GM12878 (cell line): Measurements from ENCODE around the gene EHF. TPM values are rescaled to one million over a fixed set of nuclear protein-coding genes. Genes with fewer than 3 reads are reported as not detected.

Source experiments
- ATAC-seq: fragments of 200-7000 bp; cut with Tn5 transposase; 3 replicates; pipeline ENCODE4 v1.9.1; 2020; ENCODE audit warnings: mild to moderate bottlenecking, moderate library complexity
- BruUV-seq: library from RNA; stranded (reverse); fragments of 400-500 nt; replicated peaks from 2 replicates; lab custom pipeline; 2021; lab: Mats Ljungman, UMichigan
- CTCF ChIA-PET: fragments of 300-600 bp; sonication (Branson Sonifier 250); formaldehyde crosslinking; extraction: SDS; loops from one replicate; lab custom pipeline; 2021; ENCODE audit warnings: inconsistent platforms; lab: Yijun Ruan, JAX
- POLR2A ChIA-PET: fragments of 350-600 bp; formaldehyde crosslinking; extraction: SDS; loops from one replicate; lab custom pipeline; 2021; ENCODE audit warnings: inconsistent platforms; lab: Charles Lee
- RAD21 ChIA-PET: fragments of 300-600 bp; sonication (Branson Sonifier 250); formaldehyde crosslinking; loops from one replicate; lab custom pipeline; 2023; ENCODE audit warnings: antibody characterized with exemption; ENCODE audit not compliant: unreplicated experiment; lab: Charles Lee
- SMC1A ChIA-PET: fragments of 300-600 bp; sonication (Branson Sonifier 250); formaldehyde crosslinking; loops from one replicate; lab custom pipeline; 2023; ENCODE audit not compliant: unreplicated experiment, uncharacterized antibody; lab: Charles Lee
- DNase-seq: peaks from one replicate; pipeline ENCODE4 v3.0.0-alpha.2; 2011; ENCODE audit warnings: low read depth, low spot score
- FAIRE-seq: peaks from 3 replicates; lab custom pipeline; 2011; peaks lifted over from hg19 to GRCh38; lab: Jason Lieb, UNC
- H2AFZ ChIP-seq: 2 replicates; pipeline ENCODE4 v1.6.0; 2011; ENCODE audit warnings: low read depth, low read length, control low read depth; ENCODE audit not compliant: control insufficient read depth
- H3K27ac ChIP-seq: 2 replicates; pipeline ENCODE4 v1.5.1; 2011; ENCODE audit warnings: control low read depth; ENCODE audit not compliant: control insufficient read depth, insufficient read depth
- H3K27me3 ChIP-seq, 2 experiments: replicated peaks in 1 of 2; 2 replicates each; pipeline versions ENCODE4 v1.6.0 to v1.6.1; 2011; ENCODE audit warnings: low read length in 1 of 2; ENCODE audit not compliant: control insufficient read depth in 2 of 2, insufficient read depth in 2 of 2
- H3K36me3 ChIP-seq, 2 experiments: 2 replicates each; pipeline ENCODE4 v1.5.1; 2011; ENCODE audit warnings: low read length in 1 of 2; ENCODE audit not compliant: control insufficient read depth in 2 of 2, insufficient read depth in 2 of 2
- H3K4me1 ChIP-seq: 2 replicates; pipeline ENCODE4 v1.6.1; 2011; ENCODE audit warnings: mild to moderate bottlenecking, low read length, moderate library complexity, mixed read lengths; ENCODE audit not compliant: control insufficient read depth, insufficient read depth
- H3K4me2 ChIP-seq: 2 replicates; pipeline ENCODE4 v1.6.0; 2011; ENCODE audit warnings: control low read depth; ENCODE audit not compliant: control insufficient read depth, insufficient read depth
- H3K4me3 ChIP-seq: fragments of 200-600 bp; sonication (generic); 2 replicates; pipeline ENCODE4 v1.5.1; 2016
- H3K79me2 ChIP-seq: 2 replicates; pipeline ENCODE4 v1.6.0; 2011; ENCODE audit warnings: low read length; ENCODE audit not compliant: control insufficient read depth, insufficient read depth
- H3K9ac ChIP-seq: 2 replicates; pipeline ENCODE4 v1.8.0; 2011; ENCODE audit warnings: low read length, control low read depth, mixed read lengths; ENCODE audit not compliant: control insufficient read depth, insufficient read depth
- H3K9me3 ChIP-seq: replicated peaks from 3 replicates; pipeline ENCODE4 v1.5.1; 2011; ENCODE audit warnings: mild to moderate bottlenecking, low read length; ENCODE audit not compliant: control insufficient read depth, insufficient read depth
- H4K20me1 ChIP-seq: 2 replicates; pipeline ENCODE4 v1.6.0; 2011; ENCODE audit not compliant: control insufficient read depth, insufficient read depth
- BACH1 ChIP-seq: fragments of 450-650 bp; IDR thresholded peaks from 2 replicates; pipeline ENCODE4 v1.6.1; 2017; ENCODE audit warnings: mild to moderate bottlenecking, borderline replicate concordance
- BHLHE40 ChIP-seq, 2 experiments: fragments of 450-650 bp in 1 of 2; IDR thresholded peaks; 2 replicates each; pipeline ENCODE4 v1.6.1; 2011 to 2017; ENCODE audit warnings: low read depth in 2 of 2, borderline replicate concordance in 1 of 2, improper control_type of control experiment in 1 of 2, low read length in 1 of 2, mild to moderate bottlenecking in 1 of 2
- FOXK2 ChIP-seq: fragments of 450-650 bp; IDR thresholded peaks from 2 replicates; pipeline ENCODE4 v1.6.1; 2017; ENCODE audit warnings: mild to moderate bottlenecking, moderate library complexity
- KLF5 ChIP-seq: fragments of 450-650 bp; IDR thresholded peaks from 2 replicates; pipeline ENCODE4 v1.6.1; 2014; ENCODE audit warnings: mild to moderate bottlenecking; ENCODE audit not compliant: partially characterized antibody
- MTA3 ChIP-seq: IDR thresholded peaks from 2 replicates; pipeline ENCODE4 v1.6.1; 2012; ENCODE audit warnings: low read length, inconsistent platforms, borderline replicate concordance
- NR2C2 ChIP-seq: IDR thresholded peaks from 2 replicates; pipeline ENCODE4 v1.6.1; 2011; ENCODE audit warnings: borderline replicate concordance, low read depth; ENCODE audit not compliant: control insufficient read depth, insufficient read length
- NR2F1 ChIP-seq: fragments of 450-650 bp; conservative IDR thresholded peaks from 2 replicates; pipeline ENCODE4 v1.6.1; 2017; ENCODE audit warnings: mild to moderate bottlenecking
- POLR2AphosphoS2 ChIP-seq: IDR thresholded peaks from 2 replicates; pipeline ENCODE4 v1.6.1; 2011; ENCODE audit warnings: low read depth, mild to moderate bottlenecking, low read length, improper control_type of control experiment, moderate library complexity
- SMAD5 ChIP-seq: IDR thresholded peaks from 2 replicates; pipeline ENCODE4 v1.6.1; 2016; ENCODE audit warnings: antibody characterized with exemption, low read depth
- STAT1 ChIP-seq: fragments of 450-650 bp; conservative IDR thresholded peaks from 2 replicates; pipeline ENCODE4 v1.6.1; 2014; ENCODE audit warnings: antibody characterized with exemption, mild to moderate bottlenecking
- ZNF274 ChIP-seq: IDR thresholded peaks from one replicate; pipeline ENCODE4 v1.8.0; 2011; ENCODE audit not compliant: insufficient read length, insufficient read depth
- ZNF622 ChIP-seq: fragments of 450-650 bp; IDR thresholded peaks from 2 replicates; pipeline ENCODE4 v1.6.1; 2017; ENCODE audit warnings: mild to moderate bottlenecking, inconsistent platforms
- ZSCAN29 ChIP-seq: fragments of 450-650 bp; IDR thresholded peaks from 2 replicates; pipeline ENCODE4 v1.6.1; 2017; ENCODE audit warnings: mild to moderate bottlenecking, moderate library complexity
- WGBS: methylation state at CpG from one replicate; pipeline ENCODE4 v1.1.6; 2016; ENCODE audit warnings: low lambda C conversion rate; ENCODE audit not compliant: insufficient replicate concordance, insufficient coverage; ENCODE audit errors: missing lambda C conversion rate; 5-methylcytosine and 5-hydroxymethylcytosine counted together
- in situ Hi-C: fragments of 300-500 bp; cut with MboI; formaldehyde crosslinking; loops from 9 replicates; pipeline ENCODE4 v1.14.3; 2018; ENCODE audit warnings: mixed read lengths
- intact Hi-C: fragments of 100-400 bp; cut with micrococcal nuclease; formaldehyde crosslinking; loops from one replicate; pipeline ENCODE4 v1.14.2; 2022; ENCODE audit not compliant: unreplicated experiment
- polyA plus RNA-seq, 11 experiments: library from polyadenylated mRNA; depleted of rRNA in 4 of 11; unstranded in 6 of 11; stranded (reverse) in 5 of 11; fragments of >200 nt; fragmentation: Nextera tagmentation in 4 of 11; fragmentation: Illumina TruSeq in 1 of 11; extraction: Ambion mirVana in 4 of 11; extraction: Trizol in 1 of 11; gene quantifications; 1 replicate in 1 of 11; 2 replicates in 10 of 11; pipeline versions ENCODE4 v1.2.1 to v1.2.3, GENCODE V29; 2011 to 2016; ENCODE audit warnings: inconsistent platforms in 2 of 11, missing spikeins in 2 of 11, low read depth in 1 of 11
- total RNA-seq, 4 experiments: library from RNA; depleted of rRNA in 3 of 4; stranded (reverse); fragments of >200 nt in 3 of 4; fragmentation: Illumina TruSeq in 1 of 4; extraction: Trizol in 1 of 4; gene quantifications; 2 replicates each; pipeline versions ENCODE4 v1.2.1 to v1.2.3, GENCODE V29; 2013 to 2021

EHF gene
- total and polyA plus RNA-seq, 10 of the 15 experiments (the other 5 are each of a cell fraction or from before 2014, with no cell fraction given), result 0.04 to 0.33 (median 0.06) TPM; not detected in 6

GRCh38 chr11:34642873-34643272 lies 22.0 kb downstream of the EHF start:
- POLR2A ChIA-PET, result no interaction called here
- BruUV-seq, result no TSS peak
- SMC1A ChIA-PET, result interaction anchor here (0.8 to 1.5 kb wide), 4 partner anchors 10 to 57 kb away, joined by 3 to 6 read pairs (median 3); no protein-coding TSS in a partner anchor
- Histone ChIP-seq H3K9ac (no peak overlapping the region), H3K4me2 (no peak overlapping the region), H3K36me3 (no peaks in the 10 kb centered on the region), H3K4me3 (no peak overlapping the region), H3K27ac (no peak overlapping the region), H2AFZ (no peak overlapping the region), H3K9me3 (no peaks in the 10 kb centered on the region), H4K20me1 (no peaks in the 10 kb centered on the region; the same call in 1 of the 2 replicates), H3K27me3 (peaks cover 0 to 14% of the 10 kb centered on the region in 2 experiments; a peak in 2 of 4 replicates), H3K79me2 (no peaks in the 10 kb centered on the region), H3K4me1 (no peaks in the 10 kb centered on the region)
- CTCF ChIA-PET, result interaction anchor here (0.6 to 1.7 kb wide), 2 partner anchors 13 to 57 kb away, joined by 3 to 5 read pairs; no protein-coding TSS in a partner anchor
- RAD21 ChIA-PET, result no interaction called here
- intact Hi-C loops, result no loop called here
- in situ Hi-C loops, result no loop called here
- ATAC-seq (no peak), DNase-seq (no peak), FAIRE-seq (no peak)
- TF ChIP-seq BACH1 (no peak), FOXK2 (no peak), STAT1 (no peak), KLF5 (no peak), MTA3 (no peak), NR2C2 (no peak), POLR2AphosphoS2 (no peak), SMAD5 (no peak), ZSCAN29 (no peak), ZNF274 (no peak), BHLHE40 (IDR thresholded peaks at IDR 0.05; ENCODE audit: borderline replicate concordance in 1 of 2, low read depth in 2 of 2, low read length in 1 of 2) (no peak), NR2F1 (no peak), ZNF622 (no peak)
- 72% methylated on average over 6 of the region's 6 CpGs for WGBS
